B cell (primary cell): Measurements from ENCODE around the gene PACSIN2.

ENCODE experiments used
- EZH2 ChIP-seq: IDR thresholded peaks from 2 replicates; pipeline ENCODE4 v1.6.1; 2012; ENCODE audit warnings: borderline replicate concordance, low read depth, mild to moderate bottlenecking, moderate library complexity, low read length; ENCODE audit not compliant: insufficient read depth, poor library complexity, severe bottlenecking
- TF ChIP-seq, protein P1 (sequence below): fragments of 200-600 bp; IDR thresholded peaks from one replicate; pipeline ENCODE4 v1.8.0; 2022; ENCODE audit warnings: antibody characterized with exemption, mild to moderate bottlenecking

DNA sequence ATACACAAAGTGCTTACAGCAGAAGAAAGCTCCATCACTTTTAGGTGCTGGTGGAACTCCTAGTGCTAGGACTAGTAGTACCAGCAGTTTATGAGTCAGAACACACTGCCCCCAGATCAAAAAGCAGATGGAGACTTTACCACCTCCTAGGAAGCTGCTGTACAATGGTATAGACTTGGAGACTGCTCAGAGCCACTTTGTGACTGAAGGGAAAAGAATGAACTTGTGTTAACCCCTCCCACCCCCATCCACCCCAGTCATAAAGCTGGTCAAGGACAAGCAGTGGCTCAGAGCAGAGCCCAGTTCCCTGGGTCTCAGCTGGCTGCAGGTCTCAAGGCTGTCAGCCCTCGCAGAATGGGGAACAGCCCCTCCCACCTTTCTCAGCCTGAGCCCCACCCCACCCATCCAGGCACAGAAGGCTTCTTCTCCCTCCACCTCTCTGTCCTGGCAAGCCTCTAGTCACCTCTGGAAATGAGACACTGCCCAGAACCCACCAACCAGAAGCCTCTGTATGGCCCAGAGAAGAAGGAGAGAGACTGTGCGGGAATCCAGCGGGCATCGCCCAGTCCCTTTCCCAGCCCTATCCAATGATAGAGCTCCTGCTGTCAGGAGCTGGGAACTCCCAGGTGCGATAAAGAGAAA, 23.8 kb downstream of the PACSIN2 start:
- TF ChIP-seq, protein P1, sequence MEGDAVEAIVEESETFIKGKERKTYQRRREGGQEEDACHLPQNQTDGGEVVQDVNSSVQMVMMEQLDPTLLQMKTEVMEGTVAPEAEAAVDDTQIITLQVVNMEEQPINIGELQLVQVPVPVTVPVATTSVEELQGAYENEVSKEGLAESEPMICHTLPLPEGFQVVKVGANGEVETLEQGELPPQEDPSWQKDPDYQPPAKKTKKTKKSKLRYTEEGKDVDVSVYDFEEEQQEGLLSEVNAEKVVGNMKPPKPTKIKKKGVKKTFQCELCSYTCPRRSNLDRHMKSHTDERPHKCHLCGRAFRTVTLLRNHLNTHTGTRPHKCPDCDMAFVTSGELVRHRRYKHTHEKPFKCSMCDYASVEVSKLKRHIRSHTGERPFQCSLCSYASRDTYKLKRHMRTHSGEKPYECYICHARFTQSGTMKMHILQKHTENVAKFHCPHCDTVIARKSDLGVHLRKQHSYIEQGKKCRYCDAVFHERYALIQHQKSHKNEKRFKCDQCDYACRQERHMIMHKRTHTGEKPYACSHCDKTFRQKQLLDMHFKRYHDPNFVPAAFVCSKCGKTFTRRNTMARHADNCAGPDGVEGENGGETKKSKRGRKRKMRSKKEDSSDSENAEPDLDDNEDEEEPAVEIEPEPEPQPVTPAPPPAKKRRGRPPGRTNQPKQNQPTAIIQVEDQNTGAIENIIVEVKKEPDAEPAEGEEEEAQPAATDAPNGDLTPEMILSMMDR, result no peak
- no peak for TF ChIP-seq EZH2
